HepG2 (cell line): ENCODE data around the gene RAB17. TPM values are rescaled to one million over a fixed set of nuclear protein-coding genes. Genes with fewer than 3 reads are reported as not detected.

Experiments
- CHD2 ChIP-seq: IDR thresholded peaks from 2 replicates; pipeline ENCODE4 v1.6.1; 2011; ENCODE audit warnings: low read depth, low read length, improper control_type of control experiment
- MEF2D ChIP-seq: sonication (generic); formaldehyde crosslinking; IDR thresholded peaks from 2 replicates; pipeline ENCODE4 v1.5.1; 2020; ENCODE audit warnings: mild to moderate bottlenecking, missing genetic modification reagents
- NR3C1 ChIP-seq: sonication (generic); formaldehyde crosslinking; IDR thresholded peaks from 2 replicates; pipeline ENCODE4 v1.4.0; 2020; ENCODE audit warnings: missing genetic modification reagents
- ZFP36 ChIP-seq: fragments of 150-350 bp; IDR thresholded peaks from 2 replicates; pipeline ENCODE4 v1.6.1; 2018; ENCODE audit warnings: borderline replicate concordance, low read length, low read depth; ENCODE audit not compliant: partially characterized antibody
- ZNF18 ChIP-seq: sonication (generic); formaldehyde crosslinking; IDR thresholded peaks from 2 replicates; pipeline ENCODE4 v1.8.0; 2022; ENCODE audit warnings: mild to moderate bottlenecking, missing genetic modification reagents; ENCODE audit not compliant: insufficient replicate concordance
- ZNF263 ChIP-seq: sonication (generic); formaldehyde crosslinking; IDR thresholded peaks from 2 replicates; pipeline ENCODE4 v1.4.0; 2020; ENCODE audit warnings: missing genetic modification reagents
- ZNF335 ChIP-seq: sonication (generic); formaldehyde crosslinking; IDR thresholded peaks from 2 replicates; pipeline ENCODE4 v1.4.0; 2020; ENCODE audit warnings: missing genetic modification reagents
- ZNF615 ChIP-seq: sonication (generic); formaldehyde crosslinking; IDR thresholded peaks from 2 replicates; pipeline ENCODE4 v1.5.0; 2020; ENCODE audit warnings: mild to moderate bottlenecking, missing genetic modification reagents, borderline replicate concordance
- ZNF687 ChIP-seq: sonication (generic); formaldehyde crosslinking; IDR thresholded peaks from 2 replicates; pipeline ENCODE4 v1.5.1; 2020; ENCODE audit warnings: mild to moderate bottlenecking, missing genetic modification reagents, moderate library complexity
- ZSCAN31 ChIP-seq: sonication (generic); formaldehyde crosslinking; IDR thresholded peaks from 2 replicates; pipeline ENCODE4 v1.5.0; 2020; ENCODE audit warnings: low read depth, mild to moderate bottlenecking, missing genetic modification reagents
- polyA plus RNA-seq, 8 experiments: library from polyadenylated mRNA; depleted of rRNA in 3 of 8; stranded (reverse) in 7 of 8; unstranded in 1 of 8; fragments of >200 nt; fragmentation: Illumina TruSeq in 4 of 8; extraction: Trizol in 4 of 8; gene quantifications; 2 replicates each; pipeline versions ENCODE4 v1.2.1 to v1.2.3, GENCODE V29; 2011 to 2016; ENCODE audit warnings: low read depth in 4 of 8, missing spikeins in 1 of 8, mixed read lengths in 1 of 8; ENCODE audit not compliant: insufficient read depth in 1 of 8
- total RNA-seq, 5 experiments: library from RNA; depleted of rRNA; stranded (reverse); fragments of >200 nt; fragmentation: Illumina TruSeq; extraction: Trizol; gene quantifications; 2 replicates each; pipeline ENCODE4 v1.2.3, GENCODE V29; 2016; ENCODE audit warnings: low read depth in 1 of 5
- TF ChIP-seq, protein P1 (sequence below): IDR thresholded peaks from 2 replicates; pipeline ENCODE4 v1.6.1; 2016
- TF ChIP-seq, protein P2 (sequence below): sonication (generic); formaldehyde crosslinking; IDR thresholded peaks from 2 replicates; pipeline ENCODE4 v1.5.0; 2020; ENCODE audit warnings: mild to moderate bottlenecking, missing genetic modification reagents
- TF ChIP-seq, protein P3 (sequence below): sonication (generic); formaldehyde crosslinking; IDR thresholded peaks from 2 replicates; pipeline ENCODE4 v1.9.0; 2021; ENCODE audit warnings: missing genetic modification reagents, borderline replicate concordance
- TF ChIP-seq, protein P4 (sequence below): IDR thresholded peaks from 2 replicates; pipeline ENCODE4 v1.6.1; 2018; ENCODE audit warnings: missing genetic modification reagents, mild to moderate bottlenecking, missing compliant biosample characterization

The RAB17 gene
- total and polyA plus RNA-seq, 2 of the 13 experiments (the other 11 are each of a cell fraction or from before 2014, with no cell fraction given), result 68.0 to 124 TPM

DNA sequence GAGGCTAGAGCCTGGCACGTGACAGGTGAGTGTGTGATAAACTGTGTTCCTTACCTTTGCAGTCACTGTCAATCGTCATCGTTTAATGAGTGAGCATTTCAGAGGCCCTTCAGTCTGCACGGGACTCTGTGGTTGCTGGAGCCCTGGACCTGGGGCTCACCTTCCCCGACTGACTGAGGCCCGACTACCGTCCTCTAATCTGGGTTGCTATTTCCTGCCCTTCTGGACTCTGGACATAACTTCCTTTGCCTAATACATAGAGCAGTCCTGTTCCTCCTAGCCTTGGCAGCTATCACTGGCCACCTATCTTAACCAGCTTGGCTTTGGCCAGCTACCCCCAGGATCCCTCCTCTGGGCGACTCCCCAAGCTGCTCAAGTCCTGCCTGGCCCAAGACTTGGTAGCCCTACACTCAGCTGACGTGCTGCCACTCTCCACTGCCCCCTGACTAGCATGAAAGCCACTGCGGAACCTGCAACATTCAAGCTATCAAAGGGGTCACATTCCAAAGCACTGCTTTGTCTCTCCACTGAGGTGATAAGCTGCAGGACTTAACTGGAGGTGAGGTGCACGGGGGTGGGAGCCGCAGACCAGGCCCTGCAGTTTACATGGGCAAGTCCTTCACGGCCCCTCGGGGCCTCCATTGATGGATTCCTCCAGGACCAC lies 11.1 kb upstream of the RAB17 start (continued):
- TF ChIP-seq, protein P1, sequence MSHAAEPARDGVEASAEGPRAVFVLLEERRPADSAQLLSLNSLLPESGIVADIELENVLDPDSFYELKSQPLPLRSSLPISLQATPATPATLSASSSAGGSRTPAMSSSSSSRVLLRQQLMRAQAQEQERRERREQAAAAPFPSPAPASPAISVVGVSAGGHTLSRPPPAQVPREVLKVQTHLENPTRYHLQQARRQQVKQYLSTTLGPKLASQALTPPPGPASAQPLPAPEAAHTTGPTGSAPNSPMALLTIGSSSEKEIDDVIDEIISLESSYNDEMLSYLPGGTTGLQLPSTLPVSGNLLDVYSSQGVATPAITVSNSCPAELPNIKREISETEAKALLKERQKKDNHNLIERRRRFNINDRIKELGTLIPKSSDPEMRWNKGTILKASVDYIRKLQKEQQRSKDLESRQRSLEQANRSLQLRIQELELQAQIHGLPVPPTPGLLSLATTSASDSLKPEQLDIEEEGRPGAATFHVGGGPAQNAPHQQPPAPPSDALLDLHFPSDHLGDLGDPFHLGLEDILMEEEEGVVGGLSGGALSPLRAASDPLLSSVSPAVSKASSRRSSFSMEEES (CRISPR knock-in tag), result peak; percentile 69; the same call in 1 of the 2 replicates
- TF ChIP-seq ZNF335 (CRISPR knock-in tag) (peak; percentile 86), MEF2D (CRISPR knock-in tag) (peak; percentile 89; the same call in 1 of the 2 replicates), ZNF263 (0 out of 2 replicates have a peak, but pooled peaks have one; percentile 32), ZSCAN31 (peak; percentile 75; the same call in 1 of the 2 replicates), ZNF18 (CRISPR knock-in tag) (peak; percentile 22), ZNF687 (CRISPR knock-in tag) (peak; percentile 98), ZFP36 (no peak), NR3C1 (CRISPR knock-in tag) (no peak), CHD2 (no peak), ZNF615 (CRISPR knock-in tag) (no peak)
- TF ChIP-seq, protein P2, sequence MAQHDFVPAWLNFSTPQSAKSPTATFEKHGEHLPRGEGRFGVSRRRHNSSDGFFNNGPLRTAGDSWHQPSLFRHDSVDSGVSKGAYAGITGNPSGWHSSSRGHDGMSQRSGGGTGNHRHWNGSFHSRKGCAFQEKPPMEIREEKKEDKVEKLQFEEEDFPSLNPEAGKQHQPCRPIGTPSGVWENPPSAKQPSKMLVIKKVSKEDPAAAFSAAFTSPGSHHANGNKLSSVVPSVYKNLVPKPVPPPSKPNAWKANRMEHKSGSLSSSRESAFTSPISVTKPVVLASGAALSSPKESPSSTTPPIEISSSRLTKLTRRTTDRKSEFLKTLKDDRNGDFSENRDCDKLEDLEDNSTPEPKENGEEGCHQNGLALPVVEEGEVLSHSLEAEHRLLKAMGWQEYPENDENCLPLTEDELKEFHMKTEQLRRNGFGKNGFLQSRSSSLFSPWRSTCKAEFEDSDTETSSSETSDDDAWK, result no peak
- TF ChIP-seq, protein P3, sequence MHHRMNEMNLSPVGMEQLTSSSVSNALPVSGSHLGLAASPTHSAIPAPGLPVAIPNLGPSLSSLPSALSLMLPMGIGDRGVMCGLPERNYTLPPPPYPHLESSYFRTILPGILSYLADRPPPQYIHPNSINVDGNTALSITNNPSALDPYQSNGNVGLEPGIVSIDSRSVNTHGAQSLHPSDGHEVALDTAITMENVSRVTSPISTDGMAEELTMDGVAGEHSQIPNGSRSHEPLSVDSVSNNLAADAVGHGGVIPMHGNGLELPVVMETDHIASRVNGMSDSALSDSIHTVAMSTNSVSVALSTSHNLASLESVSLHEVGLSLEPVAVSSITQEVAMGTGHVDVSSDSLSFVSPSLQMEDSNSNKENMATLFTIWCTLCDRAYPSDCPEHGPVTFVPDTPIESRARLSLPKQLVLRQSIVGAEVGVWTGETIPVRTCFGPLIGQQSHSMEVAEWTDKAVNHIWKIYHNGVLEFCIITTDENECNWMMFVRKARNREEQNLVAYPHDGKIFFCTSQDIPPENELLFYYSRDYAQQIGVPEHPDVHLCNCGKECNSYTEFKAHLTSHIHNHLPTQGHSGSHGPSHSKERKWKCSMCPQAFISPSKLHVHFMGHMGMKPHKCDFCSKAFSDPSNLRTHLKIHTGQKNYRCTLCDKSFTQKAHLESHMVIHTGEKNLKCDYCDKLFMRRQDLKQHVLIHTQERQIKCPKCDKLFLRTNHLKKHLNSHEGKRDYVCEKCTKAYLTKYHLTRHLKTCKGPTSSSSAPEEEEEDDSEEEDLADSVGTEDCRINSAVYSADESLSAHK, result no peak
- TF ChIP-seq, protein P4, sequence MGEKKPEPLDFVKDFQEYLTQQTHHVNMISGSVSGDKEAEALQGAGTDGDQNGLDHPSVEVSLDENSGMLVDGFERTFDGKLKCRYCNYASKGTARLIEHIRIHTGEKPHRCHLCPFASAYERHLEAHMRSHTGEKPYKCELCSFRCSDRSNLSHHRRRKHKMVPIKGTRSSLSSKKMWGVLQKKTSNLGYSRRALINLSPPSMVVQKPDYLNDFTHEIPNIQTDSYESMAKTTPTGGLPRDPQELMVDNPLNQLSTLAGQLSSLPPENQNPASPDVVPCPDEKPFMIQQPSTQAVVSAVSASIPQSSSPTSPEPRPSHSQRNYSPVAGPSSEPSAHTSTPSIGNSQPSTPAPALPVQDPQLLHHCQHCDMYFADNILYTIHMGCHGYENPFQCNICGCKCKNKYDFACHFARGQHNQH (CRISPR knock-in tag), result peak; percentile 75; the same call in 1 of the 2 replicates
